MG63 (cell line): ENCODE results near the gene SPOP. TPM values are rescaled to one million over a fixed set of nuclear protein-coding genes. Genes with fewer than 3 reads are reported as not detected.
A peak's percentile ranks its signal among the peaks of the same experiment; 100 is the strongest.

Experiments
- DNase-seq: peaks from one replicate; pipeline ENCODE4 v3.0.0-alpha.2; 2020
- H3K27me3 ChIP-seq: fragments of 250-450 bp; sonication (Bioruptor Pico); 2 replicates; pipeline ENCODE4 v1.5.1; 2020; ENCODE audit warnings: mild to moderate bottlenecking, moderate library complexity
- H3K36me3 ChIP-seq: fragments of 250-450 bp; sonication (Bioruptor Pico); 2 replicates; pipeline ENCODE4 v1.5.1; 2020; ENCODE audit warnings: mild to moderate bottlenecking, moderate library complexity
- H3K4me3 ChIP-seq: fragments of 250-450 bp; sonication (Bioruptor Pico); 2 replicates; pipeline ENCODE4 v1.5.1; 2020; ENCODE audit warnings: mild to moderate bottlenecking, moderate library complexity
- H3K9me3 ChIP-seq: fragments of 250-450 bp; sonication (Bioruptor Pico); 2 replicates; pipeline ENCODE4 v1.5.1; 2020; ENCODE audit warnings: mild to moderate bottlenecking, moderate library complexity
- total RNA-seq: library from RNA; depleted of rRNA; stranded (reverse); fragments of >200 nt; shearing (Covaris generic); gene quantifications from 2 replicates; pipeline ENCODE4 v1.2.3, GENCODE V29; 2014; ENCODE audit warnings: low replicate concordance

SPOP gene
- total RNA-seq, 1 experiment from 2014 or later: 126 TPM

- 0 out of 2 replicates have a peak, but pooled peaks cover 2% of the 10 kb centered on the region for H3K9me3 ChIP-seq
- H3K27me3 ChIP-seq: no peaks in the 10 kb centered on the region
- peaks cover 21% of the 10 kb centered on the region for H3K36me3 ChIP-seq
- DNase-seq: no peak
- H3K4me3 ChIP-seq: no peak overlapping the region
Measured at GRCh38 chr17:49637739-49638138, 40.2 kb downstream of the SPOP start.

- Histone ChIP-seq H3K9me3 (0 out of 2 replicates have a peak, but pooled peaks cover 2% of the 10 kb centered on the region), H3K36me3 (peaks cover 21% of the 10 kb centered on the region), H3K27me3 (no peaks in the 10 kb centered on the region), H3K4me3 (no peak overlapping the region)
- DNase-seq: no peak
Measured at GRCh38 chr17:49637050-49637449, 40.8 kb downstream of the SPOP start.

GRCh38 chr17:49635121-49635520, 42.8 kb downstream of the SPOP start:
- no peak overlapping the region for H3K4me3 ChIP-seq
- no peaks in the 10 kb centered on the region for H3K27me3 ChIP-seq
- DNase-seq: no peak
- 0 out of 2 replicates have a peak, but pooled peaks cover 2% of the 10 kb centered on the region for H3K9me3 ChIP-seq
- H3K36me3 ChIP-seq: peaks cover 15% of the 10 kb centered on the region

DNA sequence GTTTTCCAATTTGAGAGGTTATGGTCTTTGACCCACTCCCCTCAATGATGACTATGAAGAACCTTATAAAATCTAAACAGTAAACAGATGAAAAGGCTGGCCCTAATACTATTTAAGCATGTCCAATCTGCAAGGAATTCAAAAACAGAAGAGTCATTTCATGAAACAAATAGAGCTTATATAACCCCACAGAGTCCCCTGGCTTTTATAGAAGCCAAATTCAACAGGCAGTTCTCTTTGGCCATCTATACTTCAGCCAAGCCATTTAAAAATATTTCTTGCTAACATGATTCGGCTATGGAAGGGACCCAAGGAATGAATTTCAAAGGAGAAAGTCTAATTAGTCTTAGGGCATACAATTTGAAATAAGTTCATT, 43.4 kb downstream of the SPOP start:
- H3K4me3 ChIP-seq: no peak overlapping the region
- peaks cover 11% of the 10 kb centered on the region for H3K36me3 ChIP-seq
- H3K9me3 ChIP-seq: 0 out of 2 replicates have a peak, but pooled peaks cover 2% of the 10 kb centered on the region
- DNase-seq: no peak
- no peaks in the 10 kb centered on the region for H3K27me3 ChIP-seq

DNA sequence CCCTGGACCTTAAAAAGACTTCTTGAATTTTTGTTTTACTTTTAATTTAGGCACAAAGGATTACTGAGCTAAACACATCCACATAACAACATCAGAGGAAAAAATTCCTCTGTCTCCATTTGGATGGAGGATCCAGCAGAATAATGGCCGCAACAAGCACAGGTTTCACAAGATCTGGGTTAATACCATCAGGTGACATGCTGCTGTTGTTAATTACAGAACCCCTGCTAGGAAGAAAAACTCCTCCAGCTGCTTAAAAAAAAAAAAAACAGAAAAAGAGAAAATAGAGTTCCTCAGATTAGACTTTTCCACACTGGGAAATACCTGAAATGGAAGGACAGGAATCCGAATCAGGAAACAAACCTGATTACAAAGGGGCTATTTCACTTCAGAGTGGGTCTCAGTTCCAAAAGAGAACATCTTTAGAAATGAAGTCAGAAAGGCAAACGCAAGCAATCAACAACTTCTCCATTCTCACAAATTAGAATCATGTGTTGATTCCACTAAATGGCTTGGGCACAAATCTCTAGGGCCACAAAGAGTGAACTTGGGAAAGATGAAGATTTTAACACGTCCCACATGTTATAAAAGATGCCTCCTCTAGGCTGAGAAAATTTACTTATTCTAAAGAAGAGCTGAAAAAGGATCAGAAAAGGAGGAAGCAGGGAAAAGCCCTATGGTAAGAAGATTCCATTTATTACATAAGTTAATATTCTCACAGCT, 44.0 kb downstream of the SPOP start:
- Histone ChIP-seq H3K9me3 (no peaks in the 10 kb centered on the region), H3K36me3 (peaks cover 10% of the 10 kb centered on the region), H3K4me3 (no peak overlapping the region), H3K27me3 (no peaks in the 10 kb centered on the region)
- no peak for DNase-seq

DNA sequence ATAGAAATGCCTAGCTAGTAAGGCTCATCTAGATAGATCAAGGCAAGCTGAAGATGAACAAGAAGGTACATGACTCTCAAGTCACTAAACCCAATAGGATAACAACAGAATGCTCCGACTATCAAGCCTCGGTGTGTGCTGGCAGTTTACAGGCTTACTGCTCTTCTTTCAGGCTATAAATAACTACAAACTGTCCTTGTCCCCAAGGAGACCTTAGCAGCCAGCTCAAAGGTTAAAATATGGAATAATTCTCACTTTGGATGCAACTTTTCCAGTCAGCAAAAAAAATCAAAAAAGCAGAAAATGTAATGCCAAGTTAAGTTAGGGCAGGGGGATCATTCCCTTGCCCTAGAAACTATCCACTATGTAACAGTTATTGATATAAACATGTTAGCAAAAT, 44.6 kb downstream of the SPOP start:
- DNase-seq: no peak
- Histone ChIP-seq H3K36me3 (peaks cover 6% of the 10 kb centered on the region; the same call in 1 of the 2 replicates), H3K4me3 (no peak overlapping the region), H3K9me3 (no peaks in the 10 kb centered on the region), H3K27me3 (no peaks in the 10 kb centered on the region)

GRCh38 chr17:49632201-49632600, 45.7 kb downstream of the SPOP start:
- no peak for DNase-seq
- no peaks in the 10 kb centered on the region for H3K9me3 ChIP-seq

GRCh38 chr17:49631496-49631895, 46.4 kb downstream of the SPOP start:
- no peaks in the 10 kb centered on the region for H3K9me3 ChIP-seq
- no peak for DNase-seq
- peaks cover 6% of the 10 kb centered on the region; the same call in 1 of the 2 replicates for H3K36me3 ChIP-seq
- H3K27me3 ChIP-seq: no peaks in the 10 kb centered on the region
- no peak overlapping the region for H3K4me3 ChIP-seq

More at GRCh38 chr17:49632201-49632600, 45.7 kb downstream of the SPOP start:
- no peak overlapping the region for H3K4me3 ChIP-seq
- peaks cover 6% of the 10 kb centered on the region; the same call in 1 of the 2 replicates for H3K36me3 ChIP-seq
- H3K27me3 ChIP-seq: no peaks in the 10 kb centered on the region

DNA sequence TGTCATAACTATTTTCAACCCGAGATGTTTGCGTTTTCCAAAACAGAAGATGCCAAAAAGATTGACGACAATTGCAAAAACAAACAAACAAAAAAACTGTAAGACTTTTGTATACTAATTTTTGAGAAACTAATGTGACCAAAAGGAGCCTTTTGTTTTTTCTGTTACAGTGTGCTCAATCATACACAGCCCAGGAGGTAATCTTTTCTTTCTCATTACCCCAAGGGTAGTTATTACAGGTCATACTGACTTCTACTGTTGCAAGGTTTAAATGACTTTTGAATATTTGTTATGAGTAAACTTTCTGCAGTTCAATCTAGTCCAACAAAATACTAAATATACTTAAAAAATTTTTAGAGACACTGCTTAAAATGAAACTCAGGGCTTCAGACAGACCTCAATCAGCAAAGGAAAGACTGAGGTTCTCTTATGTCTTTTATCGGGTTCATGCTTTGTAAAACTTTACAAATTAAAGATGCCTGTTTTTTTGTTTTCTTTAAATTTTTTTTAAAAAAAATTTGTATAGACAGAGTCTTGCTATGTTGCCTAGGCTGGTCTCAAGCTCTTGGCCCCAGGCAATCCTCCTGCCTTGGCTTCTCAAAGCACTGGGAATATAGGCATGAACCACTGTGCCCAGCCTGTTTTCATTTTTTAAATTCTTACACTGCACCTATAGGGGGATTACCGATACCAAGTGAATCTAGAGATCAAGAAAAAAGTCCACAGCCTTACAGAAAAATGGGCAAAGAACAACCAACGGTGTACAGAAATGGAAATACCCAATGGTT, 47.6 kb downstream of the SPOP start:
- Histone ChIP-seq H3K36me3 (peaks cover 6% of the 10 kb centered on the region; the same call in 1 of the 2 replicates), H3K9me3 (no peaks in the 10 kb centered on the region)
- DNase-seq: no peak

DNA sequence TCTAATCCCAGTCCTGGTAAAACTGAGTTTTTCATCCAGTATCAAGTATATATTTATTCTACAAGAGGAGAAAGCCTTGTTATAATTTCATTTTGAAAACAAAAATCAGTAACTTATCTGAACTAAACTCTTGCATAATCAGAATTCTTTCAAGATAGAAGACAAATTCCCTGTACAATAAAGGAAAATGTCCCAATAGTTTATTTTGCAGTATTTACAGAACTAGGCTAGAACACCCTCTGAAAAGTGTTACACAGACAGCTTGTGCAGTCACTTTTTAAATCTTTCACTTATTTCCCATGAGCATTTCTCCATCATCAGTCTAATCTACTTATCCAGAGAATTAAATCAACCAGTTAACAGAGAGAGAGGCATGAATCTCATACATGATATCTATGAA, 48.5 kb downstream of the SPOP start:
- no peak for DNase-seq
- Histone ChIP-seq H3K9me3 (no peaks in the 10 kb centered on the region), H3K4me3 (no peak overlapping the region), H3K27me3 (no peaks in the 10 kb centered on the region), H3K36me3 (peaks cover 6% of the 10 kb centered on the region; the same call in 1 of the 2 replicates)

More for the DNA sequence above, 47.6 kb downstream of the SPOP start:
- no peak overlapping the region for H3K4me3 ChIP-seq
- H3K27me3 ChIP-seq: no peaks in the 10 kb centered on the region

DNA sequence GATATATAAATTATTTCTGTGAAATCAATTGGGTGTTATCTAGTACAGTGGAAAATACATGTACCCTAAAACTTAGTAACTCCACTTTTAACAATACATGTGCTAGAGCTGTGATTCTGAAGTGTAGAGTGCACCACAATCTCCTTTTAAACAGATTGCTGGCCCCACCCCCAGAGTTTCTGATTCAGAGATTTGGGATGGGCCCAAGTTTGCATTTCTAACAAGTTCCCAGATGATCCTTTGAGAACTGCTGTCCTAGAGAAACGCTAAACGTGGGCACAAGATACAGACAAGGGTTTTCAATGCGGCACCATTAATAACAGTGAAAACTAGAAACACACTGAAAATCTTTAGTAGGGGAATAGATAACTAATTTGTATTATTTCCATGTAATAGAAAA, 53.0 kb downstream of the SPOP start:
- DNase-seq: peak; percentile 43
- Histone ChIP-seq H3K9me3 (no peaks in the 10 kb centered on the region), H3K36me3 (peaks cover 24% of the 10 kb centered on the region), H3K4me3 (no peak overlapping the region), H3K27me3 (no peaks in the 10 kb centered on the region)

DNA sequence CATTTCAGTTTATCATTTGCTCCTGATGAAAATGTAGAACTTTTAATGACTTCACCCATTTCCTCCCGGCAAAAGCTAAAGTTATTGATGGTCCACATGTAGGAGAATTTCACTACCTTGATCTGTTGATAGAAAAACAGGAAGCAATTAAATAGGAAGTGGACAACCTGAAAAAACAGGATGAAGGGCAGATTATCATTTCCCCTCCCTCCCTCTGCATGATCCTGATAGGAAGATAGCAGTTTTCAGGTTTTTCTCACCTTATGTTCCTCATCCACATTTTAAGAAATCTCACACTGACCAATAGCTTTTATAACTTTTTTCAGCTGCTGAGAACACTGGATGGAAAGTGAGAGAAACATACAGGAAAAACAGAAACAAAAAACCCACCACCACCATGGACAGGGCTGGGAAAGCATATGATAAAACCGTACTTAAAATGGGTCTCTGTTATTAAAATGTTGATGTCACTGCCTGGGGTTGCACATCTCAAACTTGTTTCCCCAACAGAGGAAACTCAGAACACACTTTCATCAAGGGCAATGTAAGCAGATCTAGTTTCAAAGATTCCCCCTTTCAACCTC, 55.9 kb downstream of the SPOP start:
- no peak for DNase-seq
- no peaks in the 10 kb centered on the region for H3K9me3 ChIP-seq
- no peak overlapping the region for H3K4me3 ChIP-seq
- H3K36me3 ChIP-seq: peaks cover 42% of the 10 kb centered on the region
- no peaks in the 10 kb centered on the region for H3K27me3 ChIP-seq

DNA sequence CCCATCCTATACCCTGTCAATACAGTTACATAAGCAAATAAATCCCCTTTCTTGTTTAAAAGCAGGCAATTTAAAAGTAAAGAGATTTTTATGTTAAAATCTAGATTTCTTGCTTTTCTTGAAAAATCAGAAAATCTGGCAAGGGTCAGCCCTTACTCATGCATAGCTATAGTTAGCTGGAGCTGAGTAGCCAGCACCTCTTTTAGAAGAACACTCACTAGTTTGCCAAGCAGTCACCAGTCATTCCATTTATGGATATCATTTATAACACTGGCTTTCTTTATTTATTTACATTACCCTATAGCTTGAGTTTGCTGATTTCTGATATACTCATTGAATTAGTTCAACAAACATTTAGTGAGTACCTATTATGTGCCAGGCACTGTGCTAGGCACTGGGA, 56.5 kb downstream of the SPOP start:
- Histone ChIP-seq H3K4me3 (no peak overlapping the region), H3K27me3 (no peaks in the 10 kb centered on the region), H3K36me3 (peaks cover 42% of the 10 kb centered on the region), H3K9me3 (no peaks in the 10 kb centered on the region)
- no peak for DNase-seq

GRCh38 chr17:49618028-49618611, 59.8 kb downstream of the SPOP start:
- no peak for DNase-seq
- no peaks in the 10 kb centered on the region for H3K9me3 ChIP-seq
- peaks cover 64% of the 10 kb centered on the region for H3K36me3 ChIP-seq
- no peak overlapping the region for H3K4me3 ChIP-seq
- H3K27me3 ChIP-seq: no peaks in the 10 kb centered on the region

- Histone ChIP-seq H3K9me3 (no peaks in the 10 kb centered on the region), H3K4me3 (no peak overlapping the region), H3K27me3 (no peaks in the 10 kb centered on the region), H3K36me3 (peaks cover 65% of the 10 kb centered on the region)
- peak; percentile 85 for DNase-seq
Measured at GRCh38 chr17:49616601-49617131, 61.2 kb downstream of the SPOP start.

DNA sequence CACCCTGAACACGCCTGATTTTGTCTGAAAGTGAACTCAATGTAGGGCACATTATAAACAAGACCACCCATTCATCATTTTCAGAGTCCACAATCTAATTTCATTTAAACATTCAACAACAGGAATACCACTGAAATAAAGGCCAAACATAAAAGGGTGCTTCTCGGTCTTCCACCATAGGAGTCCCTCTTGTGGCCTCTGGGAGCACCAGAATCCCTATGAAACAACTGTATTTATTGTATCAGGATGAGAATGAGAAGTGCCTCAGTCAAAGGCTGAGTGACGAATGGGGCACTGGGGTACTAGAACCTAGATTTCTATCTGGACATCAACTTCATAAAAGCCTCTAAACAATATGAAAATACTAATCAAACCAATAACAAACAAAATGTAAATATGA, 61.8 kb downstream of the SPOP start:
- no peak for DNase-seq
- Histone ChIP-seq H3K9me3 (no peaks in the 10 kb centered on the region), H3K36me3 (peaks cover 66% of the 10 kb centered on the region), H3K4me3 (no peak overlapping the region), H3K27me3 (no peaks in the 10 kb centered on the region)
